GM19463 (cell line): ENCODE measurements around the gene C1GALT1C1.

Experiments used
- ATAC-seq: cut with Tn5 transposase; IDR thresholded peaks from one replicate; pipeline ENCODE4 v1.9.1; 2021; ENCODE audit warnings: mild to moderate bottlenecking, moderate library complexity; ENCODE audit not compliant: unreplicated experiment

C1GALT1C1 gene

DNA sequence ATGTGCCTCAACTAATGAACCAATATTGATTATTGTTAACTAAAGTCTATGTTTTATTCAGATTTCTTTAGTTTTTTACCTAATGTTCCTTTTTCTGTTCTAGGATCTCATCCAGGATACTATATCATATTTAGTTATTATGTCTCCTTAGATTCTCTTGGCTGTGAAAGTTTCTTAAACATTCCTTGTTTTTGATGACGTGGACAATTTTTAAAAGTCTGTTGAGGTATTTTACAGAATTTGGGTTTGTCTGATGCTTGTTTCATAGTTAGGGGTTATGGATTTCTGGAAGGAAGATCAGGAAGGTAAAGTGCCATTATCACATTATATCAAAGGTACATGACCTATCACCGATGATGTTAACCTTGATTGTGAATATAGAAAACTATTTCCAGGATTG, 44.2 kb downstream of the C1GALT1C1 start:
- ATAC-seq = no peak
